ENCODE measurements around the gene C5orf15.

The C5orf15 gene

DNA sequence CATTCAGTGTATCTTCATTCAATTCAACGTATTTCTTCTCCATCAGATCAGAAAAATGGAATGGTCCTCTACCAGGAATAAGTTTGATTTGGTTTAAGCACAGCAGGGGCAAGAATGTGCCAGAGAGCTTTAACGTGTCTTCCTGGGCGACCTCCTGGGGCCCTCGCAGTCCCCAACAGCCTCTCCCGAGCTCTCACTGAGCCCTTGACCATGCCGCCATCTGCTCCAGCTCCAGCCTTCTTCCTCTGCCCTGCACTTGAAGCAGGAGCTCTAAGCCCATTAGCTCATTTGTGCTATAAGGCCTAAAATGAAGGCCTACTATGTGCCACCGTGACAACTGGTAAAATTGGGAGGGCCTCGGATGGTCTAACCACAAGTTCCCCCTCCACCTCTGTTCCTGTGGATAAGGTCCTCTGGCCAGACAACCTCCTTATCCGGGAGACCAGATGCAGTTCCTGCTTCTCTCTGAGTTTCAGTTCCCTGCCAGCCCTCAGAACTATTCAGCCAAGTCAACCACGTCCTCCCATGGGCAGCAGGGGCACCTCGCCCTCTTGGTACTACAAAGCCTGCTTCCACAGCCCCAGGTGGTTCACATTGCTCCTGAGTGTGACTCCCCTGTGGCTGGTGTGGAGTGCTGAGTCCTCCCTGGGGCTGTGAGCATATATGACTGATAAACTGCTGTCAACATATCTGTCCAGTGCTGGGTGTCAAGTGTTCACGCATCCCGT, 35.8 kb downstream of the C5orf15 start:
- H3K9ac ChIP-seq (ENCODE audit: low read depth in 1 of 2, low read length in 2 of 2): no peak overlapping the region
- H3K27ac ChIP-seq (ENCODE audit: low read depth, low read length): no peak overlapping the region
- H3K9me3 ChIP-seq (ENCODE audit: control insufficient read depth in 1 of 2, low read length in 2 of 2): no peaks in the 10 kb centered on the region
- no peak overlapping the region for H3K4me3 ChIP-seq (ENCODE audit: low read depth in 1 of 2, low read length in 2 of 2)
- no peaks in the 10 kb centered on the region for H3K27me3 ChIP-seq (ENCODE audit: control insufficient read depth in 1 of 2, insufficient read depth in 2 of 2, low read length in 2 of 2)
- no peaks in the 10 kb centered on the region for H3K36me3 ChIP-seq (ENCODE audit: control insufficient read depth in 1 of 2, insufficient read depth in 2 of 2, low read length in 2 of 2)
- H3K4me1 ChIP-seq (ENCODE audit: control insufficient read depth in 1 of 2, insufficient read depth in 2 of 2, low read length in 2 of 2): peaks cover 0 to 13% of the 10 kb centered on the region in 2 donors

DNA sequence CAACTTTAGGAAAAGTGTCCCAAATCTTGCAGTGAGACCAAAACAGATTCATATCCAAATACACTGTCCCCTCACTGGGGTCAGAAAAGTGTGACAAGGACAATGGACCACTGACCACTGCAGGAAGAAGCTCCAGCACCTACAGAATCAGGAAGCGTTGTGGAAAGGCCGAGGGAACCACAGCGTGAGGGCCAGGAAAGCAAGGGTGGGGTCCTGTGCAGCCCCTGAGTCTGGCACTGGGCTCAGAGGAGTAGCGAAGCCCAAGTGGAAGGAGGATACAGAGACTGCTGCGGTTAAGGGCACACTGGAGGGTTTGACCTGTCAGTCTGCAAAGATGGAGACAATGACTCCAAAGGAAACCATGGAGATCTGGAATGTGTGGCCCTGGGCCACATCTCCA, 36.9 kb downstream of the C5orf15 start:
- H3K36me3 ChIP-seq (ENCODE audit: control insufficient read depth in 1 of 2, insufficient read depth in 2 of 2, low read length in 2 of 2): no peaks in the 10 kb centered on the region
- peaks cover 10 to 16% of the 10 kb centered on the region in 2 donors for H3K4me1 ChIP-seq (ENCODE audit: control insufficient read depth in 1 of 2, insufficient read depth in 2 of 2, low read length in 2 of 2)
- no peak overlapping the region for H3K9ac ChIP-seq (ENCODE audit: low read depth in 1 of 2, low read length in 2 of 2)
- no peak overlapping the region for H3K4me3 ChIP-seq (ENCODE audit: low read depth in 1 of 2, low read length in 2 of 2)
- H3K9me3 ChIP-seq (ENCODE audit: control insufficient read depth in 1 of 2, low read length in 2 of 2): no peaks in the 10 kb centered on the region
- no peak overlapping the region for H3K27ac ChIP-seq (ENCODE audit: low read depth, low read length)
- no peaks in the 10 kb centered on the region for H3K27me3 ChIP-seq (ENCODE audit: control insufficient read depth in 1 of 2, insufficient read depth in 2 of 2, low read length in 2 of 2)

DNA sequence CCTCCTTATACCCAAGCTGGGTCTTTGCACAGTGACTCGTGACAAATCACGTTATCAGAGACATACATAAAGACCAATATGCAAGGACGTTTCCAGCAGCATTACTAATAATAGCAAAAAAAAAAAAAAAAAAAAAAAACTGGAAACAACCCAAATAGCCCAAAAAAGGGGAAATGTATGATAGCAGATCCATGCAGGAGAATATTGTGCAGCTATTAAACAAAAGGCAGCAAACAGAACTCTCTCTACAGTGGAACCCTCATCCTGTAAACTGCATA, 37.7 kb downstream of the C5orf15 start:
- Histone ChIP-seq H3K9me3 (ENCODE audit: control insufficient read depth in 1 of 2, low read length in 2 of 2) (no peaks in the 10 kb centered on the region), H3K27ac (ENCODE audit: low read depth, low read length) (no peak overlapping the region), H3K27me3 (ENCODE audit: control insufficient read depth in 1 of 2, insufficient read depth in 2 of 2, low read length in 2 of 2) (no peaks in the 10 kb centered on the region), H3K4me1 (ENCODE audit: control insufficient read depth in 1 of 2, insufficient read depth in 2 of 2, low read length in 2 of 2) (peaks cover 14 to 19% of the 10 kb centered on the region in 2 donors), H3K4me3 (ENCODE audit: low read depth in 1 of 2, low read length in 2 of 2) (peak overlapping the region in 1 of 2 donors; percentile 61), H3K36me3 (ENCODE audit: control insufficient read depth in 1 of 2, insufficient read depth in 2 of 2, low read length in 2 of 2) (no peaks in the 10 kb centered on the region), H3K9ac (ENCODE audit: low read depth in 1 of 2, low read length in 2 of 2) (peak overlapping the region in 1 of 2 donors; percentile 45)

DNA sequence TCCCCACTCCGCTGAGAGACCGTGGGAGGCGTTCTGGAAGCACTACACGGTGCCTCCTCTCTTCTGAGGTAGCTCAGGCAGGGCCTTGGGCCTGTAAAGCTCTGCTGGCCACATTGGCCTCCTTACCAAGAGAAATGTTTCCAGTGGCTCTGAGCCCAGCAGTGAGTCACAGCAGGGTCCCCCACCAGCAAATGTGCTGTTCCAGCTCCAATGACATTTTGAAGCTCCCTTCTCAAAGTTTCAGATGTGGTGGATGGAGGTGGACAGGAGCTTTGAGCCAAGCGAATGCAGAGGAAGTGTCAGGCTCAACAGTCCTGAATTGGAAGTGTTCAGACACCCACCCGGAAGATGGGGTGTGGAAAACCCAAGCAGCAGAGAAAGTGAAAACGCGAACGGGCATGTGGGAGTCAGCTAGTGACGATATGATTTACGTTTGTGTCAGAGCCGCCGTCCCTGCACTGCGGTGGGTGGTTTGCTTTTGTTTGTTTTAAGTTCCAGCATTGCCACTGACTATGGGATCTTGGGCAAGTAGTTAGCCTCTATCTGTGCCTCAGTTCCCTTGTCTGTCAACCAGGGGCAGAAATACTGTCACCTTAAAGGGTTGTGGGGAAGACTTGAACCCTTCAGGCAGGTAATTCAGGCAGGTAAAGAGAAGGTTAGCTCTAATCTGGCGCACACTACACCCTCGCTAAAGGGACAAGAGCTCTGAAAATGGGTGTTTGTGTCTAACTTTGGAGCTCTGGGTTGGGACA, 38.2 kb downstream of the C5orf15 start:
- H3K9ac ChIP-seq (ENCODE audit: low read depth in 1 of 2, low read length in 2 of 2): peak overlapping the region in 1 of 2 donors; percentile 45
- H3K4me1 ChIP-seq (ENCODE audit: control insufficient read depth in 1 of 2, insufficient read depth in 2 of 2, low read length in 2 of 2): peaks cover 14 to 19% of the 10 kb centered on the region in 2 donors
- no peak overlapping the region for H3K27ac ChIP-seq (ENCODE audit: low read depth, low read length)
- no peaks in the 10 kb centered on the region for H3K9me3 ChIP-seq (ENCODE audit: control insufficient read depth in 1 of 2, low read length in 2 of 2)
- no peaks in the 10 kb centered on the region for H3K36me3 ChIP-seq (ENCODE audit: control insufficient read depth in 1 of 2, insufficient read depth in 2 of 2, low read length in 2 of 2)
- H3K27me3 ChIP-seq (ENCODE audit: control insufficient read depth in 1 of 2, insufficient read depth in 2 of 2, low read length in 2 of 2): no peaks in the 10 kb centered on the region
- H3K4me3 ChIP-seq (ENCODE audit: low read depth in 1 of 2, low read length in 2 of 2): peak overlapping the region in 1 of 2 donors; percentile 61

DNA sequence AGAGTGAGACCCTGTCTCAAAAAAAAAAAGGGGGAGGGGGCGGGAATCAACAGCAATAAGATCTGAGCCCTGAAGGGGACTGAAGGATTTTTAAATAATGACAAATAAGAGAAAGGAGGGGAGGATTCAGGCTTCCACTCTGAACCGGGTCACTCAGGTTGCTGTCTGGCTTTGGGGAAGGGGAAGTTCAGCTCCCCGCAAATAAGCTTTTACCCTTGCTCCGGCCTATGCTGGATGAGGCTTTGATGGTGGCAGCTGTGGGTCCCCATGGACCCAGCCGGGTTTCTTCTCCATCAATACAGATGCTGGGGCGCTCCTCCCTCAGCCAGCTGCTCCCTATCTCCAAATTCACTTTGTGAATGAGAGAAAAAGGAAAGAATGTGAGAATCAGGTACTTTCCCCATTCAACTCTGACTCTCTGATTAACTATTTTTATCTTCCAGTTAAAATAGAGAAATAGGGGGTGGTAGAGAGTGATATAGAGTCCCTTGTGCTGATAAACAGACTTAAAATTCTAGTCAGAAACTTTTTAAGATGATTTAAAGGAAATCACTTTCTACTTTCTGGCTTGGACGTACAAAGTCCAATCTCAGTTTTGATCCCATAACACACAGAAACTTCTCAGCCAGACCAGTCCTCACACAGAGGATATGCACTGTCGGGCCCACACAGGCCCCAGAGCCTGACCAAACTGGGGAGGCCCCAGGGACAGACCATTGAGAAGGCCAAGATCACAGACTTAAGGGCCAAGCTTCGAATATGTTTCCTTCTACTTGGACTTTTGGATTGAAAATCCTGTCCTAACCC, 39.6 kb downstream of the C5orf15 start:
- no peaks in the 10 kb centered on the region for H3K9me3 ChIP-seq (ENCODE audit: control insufficient read depth in 1 of 2, low read length in 2 of 2)
- H3K9ac ChIP-seq (ENCODE audit: low read depth in 1 of 2, low read length in 2 of 2): no peak overlapping the region
- no peaks in the 10 kb centered on the region for H3K27me3 ChIP-seq (ENCODE audit: control insufficient read depth in 1 of 2, insufficient read depth in 2 of 2, low read length in 2 of 2)
- no peak overlapping the region for H3K27ac ChIP-seq (ENCODE audit: low read depth, low read length)
- peaks cover 14 to 19% of the 10 kb centered on the region in 2 donors for H3K4me1 ChIP-seq (ENCODE audit: control insufficient read depth in 1 of 2, insufficient read depth in 2 of 2, low read length in 2 of 2)
- H3K4me3 ChIP-seq (ENCODE audit: low read depth in 1 of 2, low read length in 2 of 2): no peak overlapping the region
- no peaks in the 10 kb centered on the region for H3K36me3 ChIP-seq (ENCODE audit: control insufficient read depth in 1 of 2, insufficient read depth in 2 of 2, low read length in 2 of 2)

DNA sequence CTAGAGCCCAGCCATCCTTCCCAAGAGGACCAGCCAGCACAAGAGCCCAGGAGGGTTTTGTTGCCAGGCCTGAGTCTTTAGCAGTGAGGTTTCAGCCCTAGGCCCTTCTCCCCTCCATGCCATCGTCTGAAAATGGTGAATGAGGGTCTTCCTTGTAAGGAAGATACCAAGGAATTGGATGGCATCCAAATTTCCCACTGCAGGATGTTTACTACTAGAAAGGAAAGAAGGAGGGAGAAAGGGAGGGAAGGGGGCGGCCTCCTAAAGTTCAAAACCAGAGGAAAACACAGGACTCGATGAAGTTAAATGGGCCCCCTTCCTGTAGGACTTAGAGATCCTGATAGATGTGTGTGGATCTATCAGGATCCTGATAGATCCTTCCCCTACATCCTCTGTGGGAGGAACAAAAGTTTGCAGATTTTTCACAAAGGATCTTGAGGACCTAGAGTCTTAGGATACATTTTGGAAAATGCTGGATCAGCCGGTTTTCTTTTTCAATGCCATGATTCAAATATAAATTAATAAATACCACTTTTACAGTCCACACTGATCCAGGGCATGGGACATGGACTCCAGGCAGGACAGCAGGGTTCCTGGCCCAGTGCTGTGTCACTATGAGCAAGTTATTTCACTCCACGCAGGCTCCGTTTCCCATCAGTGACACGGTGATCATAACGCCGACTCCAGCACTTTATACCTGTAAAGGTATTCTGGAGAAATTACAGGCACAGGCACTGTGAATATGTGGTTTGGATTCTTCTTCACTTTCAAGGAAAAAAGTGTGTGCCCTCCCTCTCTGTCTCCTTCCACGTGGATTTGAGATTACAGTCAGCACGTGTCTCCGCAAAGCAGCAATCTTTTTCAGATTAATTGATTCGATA, 40.9 kb downstream of the C5orf15 start:
- Histone ChIP-seq H3K27me3 (ENCODE audit: control insufficient read depth in 1 of 2, insufficient read depth in 2 of 2, low read length in 2 of 2) (no peaks in the 10 kb centered on the region), H3K36me3 (ENCODE audit: control insufficient read depth in 1 of 2, insufficient read depth in 2 of 2, low read length in 2 of 2) (no peaks in the 10 kb centered on the region), H3K27ac (ENCODE audit: low read depth, low read length) (peak overlapping the region; percentile 17), H3K9me3 (ENCODE audit: control insufficient read depth in 1 of 2, low read length in 2 of 2) (no peaks in the 10 kb centered on the region), H3K4me1 (ENCODE audit: control insufficient read depth in 1 of 2, insufficient read depth in 2 of 2, low read length in 2 of 2) (peaks cover 14 to 19% of the 10 kb centered on the region in 2 donors), H3K4me3 (ENCODE audit: low read depth in 1 of 2, low read length in 2 of 2) (no peak overlapping the region), H3K9ac (ENCODE audit: low read depth in 1 of 2, low read length in 2 of 2) (no peak overlapping the region)

DNA sequence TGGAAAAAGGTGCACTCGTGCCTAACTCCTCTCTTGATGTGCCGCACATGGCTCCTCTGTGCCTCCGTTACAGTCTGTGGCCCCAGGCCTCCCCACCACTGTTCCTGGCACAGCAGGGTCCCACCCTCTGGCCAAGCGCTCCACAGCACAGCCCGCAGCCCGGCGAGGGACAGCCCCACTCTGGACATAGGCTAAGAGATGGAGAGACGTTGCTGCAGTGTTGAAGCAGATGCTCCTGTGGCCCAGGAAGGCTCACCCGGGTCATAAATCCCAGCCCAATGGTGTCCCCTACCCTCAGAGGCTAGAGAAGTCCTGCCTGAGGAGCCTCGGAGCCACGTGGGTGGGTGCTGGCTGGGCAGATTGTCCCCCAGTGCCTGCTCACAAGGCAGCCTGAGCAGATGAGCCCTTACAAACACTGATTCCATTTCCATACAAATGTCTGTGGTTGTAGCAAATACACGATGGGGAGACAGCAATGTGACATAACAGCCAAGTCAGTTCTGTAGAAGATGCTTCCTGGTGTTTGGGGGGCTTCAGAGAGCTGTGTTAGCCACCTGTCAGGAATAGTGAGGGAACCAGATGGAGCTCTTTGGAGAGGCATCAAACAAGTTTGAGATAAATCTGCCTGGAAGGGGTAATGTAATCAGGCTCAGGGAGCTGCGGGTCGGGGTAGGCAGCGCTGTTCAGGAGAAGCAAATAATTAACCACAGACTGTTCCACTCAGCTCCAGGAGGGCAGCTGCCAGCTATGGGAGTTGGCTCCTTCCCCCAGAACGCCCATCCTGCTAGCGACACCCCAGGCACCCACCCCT, 41.7 kb downstream of the C5orf15 start:
- Histone ChIP-seq H3K27ac (ENCODE audit: low read depth, low read length) (peak overlapping the region; percentile 17), H3K9ac (ENCODE audit: low read depth in 1 of 2, low read length in 2 of 2) (no peak overlapping the region), H3K4me1 (ENCODE audit: control insufficient read depth in 1 of 2, insufficient read depth in 2 of 2, low read length in 2 of 2) (peaks cover 14 to 19% of the 10 kb centered on the region in 2 donors), H3K27me3 (ENCODE audit: control insufficient read depth in 1 of 2, insufficient read depth in 2 of 2, low read length in 2 of 2) (no peaks in the 10 kb centered on the region), H3K4me3 (ENCODE audit: low read depth in 1 of 2, low read length in 2 of 2) (no peak overlapping the region), H3K36me3 (ENCODE audit: control insufficient read depth in 1 of 2, insufficient read depth in 2 of 2, low read length in 2 of 2) (no peaks in the 10 kb centered on the region), H3K9me3 (ENCODE audit: control insufficient read depth in 1 of 2, low read length in 2 of 2) (no peaks in the 10 kb centered on the region)

DNA sequence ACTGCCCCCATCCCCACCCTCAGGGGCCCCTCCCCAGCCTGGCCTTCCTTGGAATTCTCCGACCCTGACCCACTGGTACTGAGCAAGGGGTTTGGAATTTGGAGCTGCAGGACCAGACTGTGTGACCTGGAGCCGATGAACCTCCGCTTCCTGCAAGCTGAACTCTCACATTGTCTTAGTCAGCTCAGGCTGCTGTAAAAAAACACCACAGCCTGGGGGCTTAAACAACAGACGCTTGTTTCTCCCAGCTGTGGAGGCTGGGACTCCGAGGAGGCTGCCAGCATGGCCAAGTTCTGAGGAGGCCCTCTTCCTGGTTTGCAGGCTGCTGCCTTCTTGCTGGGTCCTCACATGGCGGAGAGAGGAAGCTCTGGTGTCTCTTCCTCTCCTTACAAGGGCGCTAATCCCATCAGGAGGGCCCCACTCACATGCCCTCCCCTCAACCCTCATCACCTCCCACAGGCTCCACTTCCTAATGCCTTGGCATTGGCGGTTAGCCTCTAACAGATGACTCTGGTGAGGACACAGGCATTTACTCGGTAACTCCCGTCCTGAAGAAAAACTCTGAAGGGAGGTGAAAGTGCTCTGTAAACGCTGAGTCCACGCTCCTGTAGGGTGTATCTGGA, 42.4 kb downstream of the C5orf15 start:
- H3K9me3 ChIP-seq (ENCODE audit: control insufficient read depth in 1 of 2, low read length in 2 of 2): no peaks in the 10 kb centered on the region
- H3K9ac ChIP-seq (ENCODE audit: low read depth in 1 of 2, low read length in 2 of 2): no peak overlapping the region
- no peak overlapping the region for H3K4me3 ChIP-seq (ENCODE audit: low read depth in 1 of 2, low read length in 2 of 2)
- peaks cover 14 to 19% of the 10 kb centered on the region in 2 donors for H3K4me1 ChIP-seq (ENCODE audit: control insufficient read depth in 1 of 2, insufficient read depth in 2 of 2, low read length in 2 of 2)
- no peak overlapping the region for H3K27ac ChIP-seq (ENCODE audit: low read depth, low read length)
- H3K27me3 ChIP-seq (ENCODE audit: control insufficient read depth in 1 of 2, insufficient read depth in 2 of 2, low read length in 2 of 2): no peaks in the 10 kb centered on the region
- H3K36me3 ChIP-seq (ENCODE audit: control insufficient read depth in 1 of 2, insufficient read depth in 2 of 2, low read length in 2 of 2): no peaks in the 10 kb centered on the region

DNA sequence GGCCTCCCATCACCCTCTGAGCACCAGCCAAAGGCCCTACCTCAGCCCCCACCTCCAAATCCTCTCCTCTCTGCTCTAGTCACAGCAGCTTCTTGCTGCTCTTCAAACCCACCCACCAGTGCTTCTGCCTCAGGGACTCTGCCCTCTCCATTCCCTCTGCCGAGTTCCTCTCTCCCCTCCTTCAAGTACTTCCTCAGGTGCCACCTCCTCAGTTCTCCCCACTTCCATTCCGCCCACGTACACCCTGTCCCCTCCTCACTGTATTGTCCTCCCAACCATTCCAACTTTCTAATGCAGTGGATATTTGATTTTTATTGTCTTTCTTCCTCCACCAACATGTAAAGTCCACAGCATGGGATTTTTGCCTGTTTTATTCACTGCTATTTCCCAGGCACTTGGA, 43.2 kb downstream of the C5orf15 start:
- Histone ChIP-seq H3K9ac (ENCODE audit: low read depth in 1 of 2, low read length in 2 of 2) (no peak overlapping the region), H3K9me3 (ENCODE audit: control insufficient read depth in 1 of 2, low read length in 2 of 2) (no peaks in the 10 kb centered on the region), H3K4me3 (ENCODE audit: low read depth in 1 of 2, low read length in 2 of 2) (no peak overlapping the region), H3K27ac (ENCODE audit: low read depth, low read length) (no peak overlapping the region), H3K36me3 (ENCODE audit: control insufficient read depth in 1 of 2, insufficient read depth in 2 of 2, low read length in 2 of 2) (no peaks in the 10 kb centered on the region), H3K27me3 (ENCODE audit: control insufficient read depth in 1 of 2, insufficient read depth in 2 of 2, low read length in 2 of 2) (no peaks in the 10 kb centered on the region), H3K4me1 (ENCODE audit: control insufficient read depth in 1 of 2, insufficient read depth in 2 of 2, low read length in 2 of 2) (peaks cover 14 to 15% of the 10 kb centered on the region in 2 donors)

Data from duodenal mucosa (tissue), 2 donors.